Ovary (tissue), 3 donors: Measurements from ENCODE around the gene PLXNA2.

ENCODE experiments used
- CTCF ChIP-seq, 3 donors: fragments of 450-650 bp in 2 of 3; fragments of 200-600 bp in 1 of 3; IDR thresholded peaks; one replicate each; pipeline versions ENCODE4 v1.5.1 to v1.8.0; 2016 to 2022; ENCODE audit warnings: antibody characterized with exemption in 3 of 3, mild to moderate bottlenecking in 1 of 3
- EP300 ChIP-seq: sonication (generic); formaldehyde crosslinking; IDR thresholded peaks from one replicate; pipeline ENCODE4 v1.6.1; 2017; ENCODE audit warnings: antibody characterized with exemption
- POLR2A ChIP-seq: fragments of 450-650 bp; IDR thresholded peaks from one replicate; pipeline ENCODE4 v1.6.1; 2017; ENCODE audit warnings: antibody characterized with exemption, mild to moderate bottlenecking, moderate library complexity
- donor health status: DM: no; HTN: no; CAD: no.

GRCh38 chr1:208036918-208037766 is 207.0 kb downstream of the PLXNA2 start:
- TF ChIP-seq POLR2A (no peak), CTCF (IDR thresholded peaks at IDR 0.05) (no peak), EP300 (no peak)
